Panc1 (cell line): ENCODE results near the gene CACNA2D4.

ENCODE experiments used
- CTCF ChIP-seq: fragments of 450-650 bp; IDR thresholded peaks from 2 replicates; pipeline ENCODE4 v1.5.1; 2017; ENCODE audit warnings: mild to moderate bottlenecking
- POLR2AphosphoS5 ChIP-seq: IDR thresholded peaks from 2 replicates; pipeline ENCODE4 v1.6.1; 2012; ENCODE audit warnings: mild to moderate bottlenecking, low read depth, low read length, moderate library complexity
- SIN3A ChIP-seq: IDR thresholded peaks from 2 replicates; pipeline ENCODE4 v1.6.1; 2012; ENCODE audit warnings: low read depth, mild to moderate bottlenecking, low read length, moderate library complexity, borderline replicate concordance; ENCODE audit not compliant: insufficient read depth

GRCh38 chr12:1926251-1926657 is 7.8 kb upstream of the CACNA2D4 start:
- no peak for TF ChIP-seq CTCF
- TF ChIP-seq SIN3A = no peak
- no peak for TF ChIP-seq POLR2AphosphoS5
